Right renal cortex interstitium (tissue), 3 donors: ENCODE results near the gene ADIPOQ. TPM values are rescaled to one million over a fixed set of nuclear protein-coding genes. Genes with fewer than 3 reads are reported as not detected.
"Not testable (repeated sequence)": the region's sequence is repeated elsewhere in the genome, so short reads cannot be mapped to it uniquely, and the experiment has no call there.

Experiments
- DNase-seq, 3 donors: peaks; one replicate each; pipeline ENCODE4 v3.0.0-alpha.2; 2013; ENCODE audit warnings: low read depth in 3 of 3, low spot score in 2 of 3
- polyA plus RNA-seq, 3 donors: library from polyadenylated mRNA; unstranded; fragments of 120-200 nt; gene quantifications; one replicate each; pipeline ENCODE4 v1.2.1, GENCODE V29; 2013; ENCODE audit not compliant: insufficient read length in 3 of 3

ADIPOQ gene
- under 1 TPM in 2 of 3 donors, not detected in 1; 0.03 to 0.04 TPM for polyA plus RNA-seq

DNA sequence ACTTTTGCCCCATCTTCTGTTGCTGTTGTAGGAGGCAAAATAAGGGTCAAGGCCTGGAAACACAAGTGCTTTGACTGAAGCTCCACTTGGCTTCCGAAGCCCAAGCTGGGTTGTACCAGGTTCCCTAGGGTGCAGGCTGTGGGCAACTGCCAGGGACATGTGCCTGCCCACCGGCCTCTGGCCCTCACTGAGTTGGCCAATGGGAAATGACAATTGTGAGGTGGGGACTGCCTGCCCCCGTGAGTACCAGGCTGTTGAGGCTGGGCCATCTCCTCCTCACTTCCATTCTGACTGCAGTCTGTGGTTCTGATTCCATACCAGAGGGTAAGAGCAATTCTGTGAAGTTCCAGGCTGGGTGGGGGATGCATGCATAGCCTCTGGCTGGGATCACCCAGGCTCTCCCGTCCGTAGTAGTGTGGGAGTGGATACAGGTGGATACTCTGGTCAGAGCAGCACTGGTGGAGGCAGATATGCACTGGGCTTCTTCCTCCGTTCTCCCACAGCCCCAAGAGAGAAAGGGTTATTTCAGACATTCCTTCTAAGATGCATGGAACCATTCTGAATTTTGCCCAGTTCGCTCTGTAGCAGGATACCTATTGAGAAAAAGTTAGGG is at the start of gene ADIPOQ:
Gene ADIPOQ (plus strand): TSS at position 285 of the 613 bp plus-strand sequence. CDS start 10,349 bp downstream, outside the sequence.
- DNase-seq: no peak

DNA sequence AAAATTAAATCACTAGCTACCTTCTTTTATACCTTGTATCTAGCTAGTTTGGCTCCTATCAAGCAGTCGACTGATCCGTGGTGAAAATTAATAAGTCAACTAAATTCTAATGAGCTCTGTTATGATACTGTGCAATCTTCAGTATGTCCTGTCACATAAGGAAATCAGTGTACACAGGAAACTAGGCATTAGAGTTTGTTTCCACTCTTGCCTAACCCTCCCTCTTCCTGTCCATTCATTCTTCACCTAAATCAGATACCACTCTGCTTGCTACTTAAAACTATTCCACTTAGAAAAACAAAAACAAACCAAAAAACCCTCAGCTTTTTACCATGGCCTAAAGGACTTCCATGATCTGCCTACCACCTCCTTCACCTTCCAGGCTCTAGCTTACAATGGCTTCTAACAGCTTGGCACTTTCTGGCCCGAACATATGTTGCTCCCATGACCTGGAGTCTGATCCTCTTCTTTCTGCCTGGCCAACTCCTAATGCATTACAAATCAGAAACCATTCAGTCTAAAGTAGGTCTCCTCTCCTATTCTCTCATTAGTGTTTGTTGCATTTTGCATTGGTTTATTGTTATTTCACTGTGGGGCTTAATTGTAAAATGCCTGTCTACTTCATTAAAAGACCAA is 44.2 kb upstream of the ADIPOQ start:
- DNase-seq: no peak

DNA sequence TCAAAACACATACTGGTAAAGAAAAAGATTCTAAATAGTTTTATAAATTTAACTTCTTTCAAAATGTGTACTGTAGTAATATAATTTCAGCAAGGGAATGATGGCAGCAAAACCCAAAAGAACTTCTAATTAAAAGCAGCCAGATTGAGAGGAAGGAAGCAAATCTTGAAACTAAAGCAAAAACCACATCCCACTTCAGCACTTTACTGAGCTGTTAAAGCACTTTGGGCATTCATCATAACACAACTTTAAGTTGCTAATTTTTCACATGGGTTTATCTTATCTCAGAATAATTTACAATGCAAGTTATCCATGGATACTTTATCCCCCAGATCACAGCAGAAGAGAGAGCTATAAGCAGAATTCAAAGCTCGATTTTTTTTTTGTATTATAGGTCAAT is 42.2 kb upstream of the ADIPOQ start:
- no peak for DNase-seq

DNA sequence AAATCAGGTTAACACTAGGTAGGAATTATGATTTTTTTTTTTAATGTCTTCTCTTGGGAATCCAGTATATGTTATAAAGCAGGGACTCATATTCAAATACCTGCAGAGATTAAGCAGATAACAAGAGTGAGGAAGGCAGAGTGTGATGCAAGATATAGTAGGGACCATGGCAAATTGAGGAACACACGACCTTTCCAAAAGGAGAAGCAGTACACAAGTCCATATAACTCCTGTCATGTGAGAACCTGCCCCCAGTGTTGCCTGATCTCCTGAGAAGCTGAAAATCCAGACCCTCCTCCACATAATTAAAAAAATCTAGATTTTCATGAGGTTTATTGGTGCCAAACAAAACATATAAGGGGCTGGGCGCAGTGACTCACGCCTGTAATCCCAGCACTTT is 39.8 kb upstream of the ADIPOQ start:
- DNase-seq: no peak

DNA sequence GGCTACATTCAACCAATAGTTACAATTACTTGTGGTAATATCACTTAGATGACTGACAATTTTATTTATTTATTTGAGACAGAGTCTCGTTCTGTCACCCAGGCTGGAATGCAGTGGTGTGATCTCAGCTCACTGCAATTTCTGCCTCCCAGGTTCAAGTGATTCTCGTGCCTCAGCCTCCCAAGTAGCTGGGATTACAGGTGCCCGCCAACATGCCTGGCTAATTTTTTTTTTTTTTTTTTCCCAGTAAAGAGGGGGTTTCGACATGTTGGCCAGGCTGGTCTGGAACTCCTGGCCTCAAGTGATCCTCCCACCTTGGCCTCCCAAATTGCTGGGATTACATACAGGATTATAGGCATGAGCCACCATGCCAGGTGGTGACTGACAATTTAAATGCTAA is 39.1 kb upstream of the ADIPOQ start:
- not testable (repeated sequence) for DNase-seq

DNA sequence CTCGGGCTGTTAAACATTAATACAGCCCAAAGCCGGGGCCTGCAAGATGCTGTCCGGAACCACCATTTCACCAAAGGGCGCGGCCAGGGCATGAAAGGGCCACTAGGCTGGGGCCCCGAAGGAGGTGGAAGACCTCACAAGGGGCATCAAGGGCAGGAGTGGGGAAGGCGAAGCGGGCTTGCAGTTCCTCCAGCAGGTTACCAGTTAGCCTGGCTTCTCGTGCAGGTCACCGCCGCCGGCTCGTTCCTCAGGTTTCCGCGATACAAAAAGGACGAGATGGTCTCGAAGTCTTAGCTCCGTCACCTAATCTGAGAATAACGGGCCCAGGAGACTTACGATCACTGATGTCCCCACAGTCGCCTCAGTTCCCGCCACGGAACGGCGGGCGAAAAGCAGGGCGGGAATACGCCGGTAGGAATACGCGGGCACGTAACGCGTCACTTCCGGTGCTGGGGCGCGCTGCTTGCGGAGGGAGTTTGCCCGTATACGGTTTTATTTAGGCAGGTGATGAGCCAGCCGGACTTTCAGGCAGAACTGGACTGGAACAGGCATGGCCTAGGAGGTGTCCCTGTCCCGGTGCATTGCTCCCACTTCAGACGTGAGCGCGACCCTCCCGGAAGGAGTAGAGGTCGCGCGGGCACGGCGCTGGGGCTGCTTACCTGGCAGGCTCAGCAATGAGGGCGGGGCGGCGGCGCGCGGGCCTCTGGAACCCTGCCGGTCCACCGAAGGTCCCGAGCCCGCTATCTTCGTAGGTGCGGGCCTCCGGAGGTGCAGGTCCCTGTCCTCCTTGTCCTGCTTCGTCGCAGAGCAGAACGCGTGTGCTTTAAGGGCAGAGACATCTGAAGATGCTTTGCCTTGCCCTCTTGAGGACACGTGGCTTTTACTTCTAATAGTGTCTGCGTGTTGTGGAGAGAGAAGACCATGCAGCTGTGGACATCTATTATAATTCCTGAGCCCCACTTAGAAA is 36.1 kb upstream of the ADIPOQ start, which contains the start of gene RFC4:
Gene RFC4 (minus strand): TSS at position 394 of the 967 bp plus-strand sequence. CDS start 1,769 bp downstream, outside the sequence.
- DNase-seq: peak; percentile 72 to 80 (median 78)

DNA sequence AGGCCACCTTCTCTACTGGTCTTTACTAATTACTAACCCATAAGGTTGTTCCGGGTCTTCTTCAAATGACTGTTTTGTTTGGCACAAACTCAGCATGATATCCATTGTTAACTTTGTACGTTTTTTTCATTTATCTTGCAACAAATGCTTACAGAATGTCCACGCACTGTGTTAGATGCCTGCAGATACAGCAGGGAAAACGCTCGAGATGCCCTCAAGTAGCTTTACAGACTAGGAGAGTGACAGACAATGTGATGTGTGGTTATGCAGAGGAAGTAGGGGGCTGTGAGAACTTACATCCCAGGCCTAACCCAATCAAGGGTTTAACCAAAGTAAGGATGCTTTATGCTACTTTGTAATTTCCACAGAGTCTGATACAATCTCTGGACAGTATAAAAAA is 35.3 kb upstream of the ADIPOQ start:
- DNase-seq: no peak

DNA sequence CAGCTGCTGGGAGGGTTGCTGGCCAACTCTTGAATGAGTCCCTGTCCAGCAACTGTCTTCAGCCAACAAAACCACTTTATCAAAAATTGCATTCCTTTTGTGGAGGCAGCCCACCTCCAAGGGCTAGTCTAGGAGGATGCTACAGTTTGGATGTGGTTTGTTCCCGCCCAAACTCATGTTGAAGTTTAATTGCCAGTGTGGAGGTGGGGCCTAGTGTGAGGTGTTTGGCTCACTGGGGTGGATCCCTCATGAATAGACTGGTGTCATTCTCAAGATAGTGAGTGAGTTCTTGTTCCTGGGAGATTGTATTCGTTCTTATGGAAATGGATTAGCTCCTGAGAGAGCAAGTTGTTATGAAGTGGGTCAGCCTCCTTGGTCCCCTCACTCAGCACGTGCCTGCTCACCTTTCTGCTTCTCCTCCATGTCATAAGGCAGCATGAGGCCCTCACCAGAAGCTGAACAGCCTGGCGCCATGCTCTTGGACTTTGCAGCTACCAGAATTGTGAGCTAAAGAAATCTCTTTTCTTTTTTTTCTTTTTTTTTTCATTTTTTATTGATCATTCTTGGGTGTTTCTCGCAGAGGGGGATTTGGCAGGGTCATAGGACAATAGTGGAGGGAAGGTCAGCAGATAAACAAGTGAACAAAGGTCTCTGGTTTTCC is 32.0 kb upstream of the ADIPOQ start:
- DNase-seq: no peak

DNA sequence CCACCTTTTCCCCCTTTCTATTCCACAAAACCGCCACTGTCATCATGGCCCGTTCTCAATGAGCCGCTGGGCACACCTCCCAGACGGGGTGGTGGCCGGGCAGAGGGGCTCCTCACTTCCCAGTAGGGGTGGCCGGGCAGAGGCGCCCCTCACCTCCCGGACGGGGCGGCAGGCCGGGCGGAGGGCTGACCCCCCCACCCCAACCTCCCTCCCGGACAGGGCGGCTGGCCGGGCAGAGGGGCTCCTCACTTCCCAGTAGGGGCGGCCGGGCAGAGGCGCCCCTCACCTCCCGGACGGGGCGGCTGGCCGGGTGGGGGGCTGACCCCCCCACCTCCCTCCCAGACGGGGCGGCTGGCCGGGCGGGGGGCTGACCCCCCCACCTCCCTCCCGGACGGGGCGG is 31.2 kb upstream of the ADIPOQ start:
- DNase-seq: not testable (repeated sequence)

DNA sequence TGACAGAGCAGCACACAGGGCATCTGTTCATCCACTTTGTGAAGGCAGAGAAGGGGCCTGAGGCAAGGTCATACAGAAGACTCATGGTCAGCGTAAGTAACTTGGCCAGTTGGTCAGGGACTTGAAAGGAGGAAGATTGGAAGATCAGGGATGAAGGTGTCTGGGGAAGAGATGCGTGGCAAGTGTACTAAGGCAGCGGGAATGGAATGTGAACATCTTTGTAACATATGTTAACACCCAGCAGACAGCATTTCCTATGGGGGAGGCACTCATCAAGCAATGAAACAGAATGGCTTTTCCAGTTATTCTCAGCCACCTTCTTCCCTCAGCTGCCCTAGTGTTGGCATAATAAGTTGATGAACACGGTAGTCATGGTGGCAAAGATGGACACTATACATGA is 28.4 kb upstream of the ADIPOQ start:
- DNase-seq: no peak

DNA sequence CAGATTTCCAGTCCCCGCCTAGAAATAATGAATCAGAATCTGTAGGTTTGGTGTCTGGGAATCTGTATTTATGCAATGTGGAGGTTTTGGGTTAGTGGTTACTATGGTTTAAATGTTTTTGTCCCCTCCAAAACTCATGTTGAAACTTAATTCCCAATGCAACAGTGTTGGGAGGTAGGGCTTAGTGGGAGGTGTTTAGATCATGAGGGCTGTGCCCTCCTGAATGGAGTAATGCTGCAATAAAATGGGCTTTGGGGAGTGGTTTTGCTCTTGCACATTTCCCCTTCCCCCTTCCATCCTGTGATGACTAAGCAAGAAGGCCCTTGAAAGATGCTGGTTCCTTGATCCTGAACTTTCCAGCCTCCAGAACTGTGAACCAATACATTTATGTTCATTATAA is 27.1 kb upstream of the ADIPOQ start:
- DNase-seq: no peak

DNA sequence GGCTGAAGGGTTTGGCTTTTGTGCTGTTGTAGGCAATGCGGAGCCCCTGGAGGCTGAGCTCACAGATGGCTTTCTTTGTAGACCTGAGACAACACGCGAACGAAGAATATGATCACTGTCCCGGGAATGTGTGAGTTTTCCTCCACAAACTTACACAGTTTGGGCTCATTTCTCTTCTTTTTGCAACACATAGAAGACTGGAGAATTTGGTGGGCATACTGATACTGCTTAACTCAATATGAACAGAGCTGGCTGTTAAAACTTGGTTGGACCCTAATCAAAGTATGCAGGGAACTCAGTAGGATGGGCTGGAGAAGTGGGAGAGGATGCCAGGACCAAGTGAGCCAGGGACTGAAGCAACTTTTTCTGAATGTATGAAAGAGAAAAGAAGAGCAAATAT is 24.0 kb upstream of the ADIPOQ start:
- no peak for DNase-seq

DNA sequence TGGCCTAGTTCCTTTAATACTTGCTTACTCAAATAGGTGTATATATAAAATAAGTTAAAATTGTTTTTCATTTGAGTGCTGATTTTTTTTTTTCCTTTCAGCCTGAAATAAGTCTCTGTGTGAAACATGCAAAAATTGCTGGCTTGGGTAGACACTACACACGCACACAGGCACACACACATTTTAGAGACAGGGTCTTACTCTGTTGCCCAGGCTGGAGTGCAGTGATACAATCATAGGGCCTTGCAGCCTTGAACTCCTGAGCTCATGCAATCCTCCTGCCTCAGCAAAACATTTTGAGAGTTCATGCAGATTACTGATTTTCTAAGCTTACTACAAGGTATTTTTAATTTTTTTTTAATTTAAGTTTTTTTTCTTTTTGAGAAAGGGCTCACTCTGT is 23.6 kb upstream of the ADIPOQ start:
- DNase-seq: no peak

DNA sequence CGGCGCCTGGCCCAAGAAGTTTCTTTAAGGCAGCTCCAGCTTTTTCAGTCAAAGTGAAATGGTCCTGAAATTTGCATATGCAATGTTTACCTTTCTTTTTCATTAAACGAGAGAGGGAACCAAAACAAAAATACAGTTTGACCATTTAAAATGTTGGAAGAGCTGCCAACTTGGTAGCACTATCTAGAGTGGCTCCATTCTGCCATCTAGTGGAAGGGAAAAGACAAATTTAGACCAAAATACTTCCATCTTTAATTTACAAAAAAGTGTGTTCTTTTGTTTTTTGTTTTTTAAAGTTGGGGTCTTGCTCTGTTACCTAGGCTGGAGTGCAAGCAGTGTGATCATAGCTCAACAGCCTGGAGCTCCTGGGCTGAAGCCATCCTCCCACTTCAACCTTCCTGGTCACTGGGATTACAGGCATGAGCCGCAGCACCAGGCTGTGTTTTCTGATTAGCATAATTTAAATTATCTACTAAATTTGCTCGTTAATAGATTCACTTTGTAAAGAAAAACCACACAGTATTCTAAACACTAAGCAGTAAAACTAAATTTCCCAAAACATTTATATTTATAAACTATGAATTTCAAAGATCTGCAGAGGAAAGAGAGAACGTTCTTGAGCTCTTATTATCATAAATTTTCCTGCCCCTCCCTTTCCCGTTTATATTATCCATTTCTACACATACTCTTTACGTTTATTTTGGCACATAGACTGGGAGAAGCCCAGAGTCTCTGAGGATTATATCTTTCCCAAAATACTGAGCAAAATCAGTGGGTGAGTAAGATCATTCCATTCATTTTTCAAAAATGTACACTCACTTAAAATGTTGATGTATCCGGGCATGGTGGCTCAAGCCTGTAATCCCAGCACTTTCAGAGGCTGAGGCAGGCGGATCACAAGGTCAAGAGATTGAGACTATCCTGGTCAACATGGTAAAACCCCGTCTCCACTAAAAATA is 20.8 kb upstream of the ADIPOQ start:
- no peak for DNase-seq

DNA sequence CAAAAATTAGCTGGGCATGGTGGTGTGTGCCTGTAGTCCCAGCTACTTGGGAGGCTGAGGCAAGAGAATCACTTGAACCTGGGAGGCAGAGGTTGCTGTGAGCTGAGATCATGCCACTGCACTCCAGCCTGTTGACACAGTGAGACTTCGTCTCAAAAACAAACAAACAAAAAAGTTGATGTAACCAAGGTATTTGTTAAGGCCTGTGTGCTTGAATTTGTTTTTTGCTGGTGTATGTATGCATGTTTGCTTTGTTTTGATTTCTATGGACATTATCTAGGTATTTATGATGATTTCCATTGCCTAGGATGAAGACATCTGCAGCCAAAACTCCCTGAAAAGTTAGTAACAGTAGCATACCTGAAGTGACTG is 20.1 kb upstream of the ADIPOQ start:
- DNase-seq: not testable (repeated sequence)

DNA sequence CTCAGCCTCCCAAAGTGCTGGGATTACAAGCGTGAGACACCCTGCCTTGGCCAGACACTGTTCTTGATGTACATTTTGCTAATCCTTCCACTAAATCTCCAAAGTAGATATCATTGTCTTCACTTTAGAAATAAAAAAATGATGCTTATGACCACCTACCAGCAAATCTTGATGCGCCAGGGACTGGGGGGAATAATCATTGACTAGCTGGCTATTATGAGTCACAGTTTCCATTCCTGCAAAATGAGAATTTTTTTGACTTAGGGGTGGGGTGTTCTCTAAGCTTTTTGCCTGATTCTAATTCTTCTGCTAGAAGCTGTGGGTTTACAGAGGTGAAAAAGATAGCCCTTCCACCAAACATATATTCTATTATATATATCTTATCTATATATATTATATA is 19.1 kb upstream of the ADIPOQ start:
- DNase-seq: no peak

DNA sequence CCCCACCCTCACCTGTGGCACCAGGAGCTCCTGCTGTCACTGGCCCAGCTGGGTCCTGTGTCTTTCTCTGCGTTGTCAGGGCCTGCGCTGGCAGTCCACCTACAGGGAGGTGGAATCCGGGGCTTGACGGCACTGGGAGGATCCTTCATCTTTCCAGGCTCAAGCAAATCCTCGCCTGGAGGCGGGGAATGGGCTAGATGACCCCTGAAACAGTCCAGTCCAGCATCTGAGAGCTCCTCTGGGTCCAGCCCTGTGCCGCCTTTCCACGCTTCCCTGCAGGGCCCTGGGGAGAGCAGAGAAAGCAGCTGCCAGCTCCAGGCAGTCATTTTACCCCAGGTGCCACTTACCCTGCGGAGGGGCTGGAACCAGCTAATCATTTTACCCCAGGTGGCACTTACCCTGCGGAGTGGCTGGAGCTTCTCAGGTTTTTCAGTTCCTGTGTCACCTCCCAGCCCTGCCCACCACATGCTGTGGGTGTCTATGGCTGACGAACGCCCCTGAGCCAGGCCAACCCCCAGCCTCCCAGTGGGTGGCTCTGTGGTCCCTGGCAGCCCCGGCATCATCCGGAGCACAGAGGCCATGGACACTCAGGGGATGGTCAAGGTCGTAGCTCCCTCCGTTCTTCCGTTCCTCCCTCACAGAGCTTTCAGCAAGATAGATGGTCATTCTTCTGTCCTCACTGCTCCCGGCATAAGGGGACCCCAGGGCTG is 17.9 kb upstream of the ADIPOQ start:
- DNase-seq: no peak

DNA sequence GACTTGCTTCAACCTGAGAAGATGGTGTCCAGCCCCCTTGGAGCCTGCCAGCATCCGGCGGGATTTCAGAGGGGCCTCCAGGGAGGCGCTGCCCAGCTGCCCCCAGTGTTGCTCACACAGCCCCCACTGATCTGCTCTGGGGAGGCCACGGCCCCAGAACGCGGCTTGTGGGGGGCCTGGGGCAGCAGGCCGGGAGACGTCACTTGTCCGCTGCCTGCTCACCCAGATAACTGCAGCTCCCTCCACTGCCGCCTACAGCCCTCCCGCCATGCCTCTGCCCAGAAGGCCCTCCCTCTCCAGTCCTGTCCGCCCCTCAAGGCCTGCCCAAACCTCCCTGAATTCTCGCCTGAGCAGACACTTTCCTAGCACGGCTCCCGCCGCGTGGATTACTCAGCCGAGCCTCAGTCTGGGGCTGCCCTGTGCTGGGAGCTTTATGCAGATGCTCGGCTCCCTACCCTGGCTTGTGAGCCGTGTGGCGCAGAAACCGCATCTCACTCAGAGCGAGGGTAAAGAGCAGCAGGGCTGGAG is 17.2 kb upstream of the ADIPOQ start:
- no peak for DNase-seq

DNA sequence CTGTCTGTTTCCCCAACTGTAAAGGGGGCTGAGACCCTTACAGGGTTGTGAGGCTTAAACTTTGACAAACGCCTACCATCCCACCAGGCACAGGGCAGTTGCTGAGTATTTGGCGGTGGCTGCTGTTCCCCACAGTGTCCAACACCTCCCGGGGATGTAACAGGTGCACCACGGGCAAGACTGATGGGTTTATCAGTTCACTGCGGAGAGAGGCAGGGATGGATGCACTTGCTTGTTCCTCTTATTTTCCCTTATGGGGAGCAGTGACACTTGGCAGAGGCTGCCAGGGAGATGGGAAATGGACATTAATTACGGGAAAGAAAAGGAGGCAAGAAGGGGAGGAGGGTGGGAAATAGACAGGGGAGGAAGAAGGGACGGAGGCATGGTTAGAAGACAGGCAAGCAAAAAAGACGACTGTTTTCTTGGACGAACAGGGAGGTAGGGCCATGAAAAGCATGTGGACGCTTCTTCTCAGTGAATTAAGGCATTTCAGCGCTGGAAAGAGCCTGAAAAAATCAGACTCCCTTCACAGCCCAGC is 16.6 kb upstream of the ADIPOQ start:
- DNase-seq: no peak
